ENCODE measurements around the gene MFSD12.

Gene MFSD12

DNA sequence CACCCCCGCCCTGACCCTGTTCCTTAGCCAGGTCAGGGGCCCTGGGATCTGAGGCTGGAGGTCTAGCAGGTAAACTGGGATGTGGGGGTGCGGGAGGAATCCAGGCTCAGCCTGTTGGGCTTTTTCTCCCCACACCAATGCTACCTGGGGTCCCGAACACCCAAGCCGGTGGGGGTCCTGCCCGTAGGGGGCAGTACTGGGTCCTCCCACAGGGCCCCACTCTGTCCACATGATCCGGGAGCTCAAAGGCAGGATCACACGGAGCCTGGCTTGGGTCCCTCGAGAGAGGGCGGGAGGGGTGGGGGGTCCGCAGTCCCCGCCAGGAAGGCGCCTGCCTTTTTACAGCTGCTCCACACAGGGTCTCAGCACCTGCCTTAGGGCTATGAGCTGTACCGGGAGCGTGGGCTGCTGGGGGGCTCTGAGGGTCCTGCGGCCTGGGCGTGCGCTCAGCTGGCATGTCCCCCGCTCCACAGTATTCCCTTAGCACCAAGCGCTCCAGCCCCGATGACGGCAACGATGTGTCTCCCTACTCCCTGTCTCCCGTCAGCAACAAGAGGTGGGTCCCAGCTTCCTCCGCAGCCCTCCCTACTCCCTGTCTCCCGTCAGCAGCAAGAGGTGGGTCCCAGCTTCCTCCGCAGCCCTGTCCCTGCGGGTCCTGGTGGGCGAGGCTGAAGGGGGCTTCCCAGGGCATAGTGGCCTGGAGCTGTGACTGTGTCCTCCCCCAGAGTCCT lies 30.7 kb downstream of the MFSD12 start:
- no peak overlapping the region for H3K27ac ChIP-seq
- no peak for DNase-seq (ENCODE audit: low read depth, low spot score)

DNA sequence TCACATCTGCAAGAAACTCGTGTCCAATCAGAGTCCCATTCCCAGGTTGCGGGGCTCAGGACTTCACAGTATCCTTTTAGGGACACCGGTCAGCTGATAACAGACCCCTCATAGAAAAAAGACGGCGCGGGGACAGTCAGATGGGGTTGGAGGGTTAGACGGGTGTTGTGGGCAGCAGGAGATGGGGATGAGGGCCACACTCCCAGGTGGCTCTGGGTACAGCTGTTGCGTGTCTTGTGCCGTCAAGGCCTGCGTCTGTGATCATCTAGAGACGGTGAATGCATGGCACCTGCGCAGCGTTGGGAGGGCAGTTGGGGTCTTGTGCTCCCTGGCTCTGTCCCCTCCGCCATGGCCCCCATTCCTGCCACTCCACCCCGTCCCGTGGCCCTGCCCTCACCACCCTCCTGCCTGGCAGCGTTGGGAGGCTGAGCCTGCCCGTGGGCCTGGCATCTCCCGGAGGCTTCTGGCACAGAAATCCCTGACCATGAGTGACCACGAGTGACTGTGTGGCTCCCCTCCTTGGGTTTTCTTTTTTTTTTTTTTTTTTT lies 32.4 kb downstream of the MFSD12 start:
- DNase-seq (ENCODE audit: low read depth, low spot score), result no peak
- H3K27ac ChIP-seq, result no peak overlapping the region

DNA sequence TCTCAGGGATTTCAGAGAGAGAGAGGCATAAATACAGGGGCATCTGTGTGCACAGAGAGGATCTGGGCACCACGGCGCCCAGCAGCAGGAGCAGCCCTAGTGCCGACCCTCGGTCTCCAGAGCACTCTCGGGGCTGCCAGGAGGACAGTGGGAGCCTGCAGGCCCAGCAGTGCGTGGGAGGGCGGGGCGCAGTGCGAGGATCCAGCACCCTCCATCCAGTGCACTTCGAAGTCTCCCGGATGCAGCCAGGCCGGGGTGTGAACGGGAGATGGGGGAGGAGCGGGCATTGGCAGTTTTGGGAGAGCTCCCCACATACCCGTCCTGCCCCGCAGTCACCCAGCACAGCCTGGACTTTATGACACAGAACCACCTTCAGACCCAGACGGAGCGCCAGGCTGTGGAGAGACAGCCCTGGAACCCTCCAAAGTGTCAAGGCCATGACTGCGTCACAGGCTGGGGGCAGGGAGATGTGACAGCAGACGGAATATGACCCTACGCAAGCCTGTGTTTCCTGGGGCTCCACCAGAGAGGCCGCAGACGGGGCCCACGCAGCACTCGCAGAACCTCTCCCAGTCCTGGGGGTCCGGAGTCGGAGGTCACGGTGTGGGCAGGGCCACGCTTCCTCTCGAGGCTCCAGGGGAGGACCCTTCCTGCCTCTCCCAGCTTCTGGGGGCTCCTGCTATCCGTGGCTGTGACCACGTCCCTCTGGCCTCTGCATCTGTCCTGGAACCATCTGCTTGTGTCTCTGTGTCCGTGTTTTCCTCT lies 33.1 kb downstream of the MFSD12 start:
- H3K27ac ChIP-seq, result no peak overlapping the region
- no peak for DNase-seq (ENCODE audit: low read depth, low spot score)

DNA sequence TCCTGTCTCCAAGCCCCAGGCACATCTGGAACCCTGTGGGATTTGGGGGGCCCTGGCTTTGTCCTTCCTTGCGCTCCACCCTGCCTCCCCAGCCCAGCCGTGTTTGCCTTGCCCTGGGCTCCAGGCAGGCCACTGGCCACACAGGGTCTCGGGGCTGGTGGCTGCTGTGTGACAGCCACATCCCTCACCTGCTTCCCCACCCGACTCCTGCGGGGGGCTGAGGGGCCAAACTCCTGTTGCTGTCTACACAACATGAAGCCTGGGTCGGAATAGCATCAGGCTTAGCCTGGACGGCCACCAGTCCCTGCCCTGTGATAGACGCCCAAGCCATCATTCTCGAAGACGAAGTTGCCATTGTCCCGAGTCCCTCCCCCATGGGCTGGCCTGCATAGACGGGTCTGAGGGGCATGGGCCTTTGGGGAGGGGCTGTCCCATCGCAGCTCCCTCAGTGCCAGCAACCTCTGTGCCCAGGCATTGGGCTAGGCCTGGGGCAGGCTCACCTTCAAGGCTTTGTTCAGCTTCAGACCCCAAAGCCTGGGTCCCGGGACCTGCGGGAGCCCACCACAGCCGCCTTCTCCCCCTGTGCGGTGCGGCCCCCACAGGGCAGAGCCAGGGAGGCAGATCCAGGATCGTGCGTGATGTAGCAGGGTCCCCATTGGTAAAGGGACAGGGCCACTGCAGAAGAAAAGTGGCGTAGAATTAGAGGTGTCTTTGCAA lies 33.9 kb downstream of the MFSD12 start:
- no peak overlapping the region for H3K27ac ChIP-seq
- no peak for DNase-seq (ENCODE audit: low read depth, low spot score)

DNA sequence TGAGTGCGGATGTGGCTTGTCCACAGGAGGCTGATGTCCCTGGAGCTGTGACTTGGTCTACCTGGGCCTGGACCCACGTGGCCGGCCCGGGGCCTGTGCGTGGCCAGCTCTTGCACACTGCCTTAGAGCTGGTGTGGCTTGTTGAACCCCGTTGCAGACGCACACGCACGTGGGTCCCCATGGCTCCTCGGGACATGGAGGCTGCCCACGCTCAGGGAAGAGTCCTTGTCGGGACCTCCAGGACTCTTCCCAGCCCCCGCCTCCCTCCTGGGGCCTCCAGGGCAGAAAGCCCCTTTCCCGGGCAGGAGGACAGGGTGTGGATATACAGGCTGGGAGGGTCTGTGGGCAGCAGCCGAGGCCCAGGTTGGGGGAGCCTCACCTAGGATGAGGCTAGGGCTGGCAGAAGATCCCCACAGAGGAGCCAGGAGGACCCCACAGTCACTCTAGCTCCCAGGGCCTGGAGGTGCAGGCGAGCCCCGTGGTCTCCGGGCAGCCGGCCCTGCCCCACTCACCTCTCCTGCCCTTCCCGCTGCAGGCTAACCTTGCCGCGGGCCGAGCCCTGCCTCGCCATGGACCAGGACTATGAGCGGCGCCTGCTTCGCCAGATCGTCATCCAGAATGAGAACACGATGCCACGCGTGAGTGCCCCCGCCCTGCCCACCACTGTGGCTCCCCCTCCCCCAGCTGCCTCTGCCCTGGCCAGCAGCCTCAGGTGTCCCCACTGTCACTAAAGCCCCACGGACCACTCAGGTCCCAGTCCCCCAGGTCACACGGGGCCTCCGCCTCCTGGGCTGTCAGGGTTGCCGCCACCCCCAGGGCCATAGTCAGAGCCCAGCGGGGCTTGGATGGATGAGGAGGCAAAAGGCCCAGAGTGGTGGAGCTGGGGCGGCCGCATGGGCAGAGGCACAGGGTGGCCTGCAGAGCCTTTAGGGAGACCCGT lies 34.7 kb downstream of the MFSD12 start:
- no peak overlapping the region for H3K27ac ChIP-seq
- DNase-seq (ENCODE audit: low read depth, low spot score), result no peak

DNA sequence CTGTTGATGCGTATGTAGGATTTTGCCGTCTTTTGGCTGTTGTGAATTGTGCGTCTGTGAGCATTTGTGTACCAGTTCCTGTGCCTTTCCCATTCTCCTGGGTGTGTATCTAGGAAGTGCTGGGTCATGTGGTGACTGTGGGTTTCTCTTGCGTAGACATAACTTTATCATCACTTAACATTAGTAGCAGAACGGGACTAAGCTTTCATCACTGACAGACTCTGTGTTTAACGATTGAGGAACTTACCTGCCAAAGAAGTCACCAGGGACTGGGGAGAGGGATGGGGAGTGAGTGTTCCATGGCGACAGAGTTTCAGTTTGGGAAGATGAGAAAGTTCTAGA lies 36.3 kb downstream of the MFSD12 start:
- peak overlapping the region; percentile 87 for H3K27ac ChIP-seq
- peak; percentile 78 for DNase-seq (ENCODE audit: low read depth, low spot score)

DNA sequence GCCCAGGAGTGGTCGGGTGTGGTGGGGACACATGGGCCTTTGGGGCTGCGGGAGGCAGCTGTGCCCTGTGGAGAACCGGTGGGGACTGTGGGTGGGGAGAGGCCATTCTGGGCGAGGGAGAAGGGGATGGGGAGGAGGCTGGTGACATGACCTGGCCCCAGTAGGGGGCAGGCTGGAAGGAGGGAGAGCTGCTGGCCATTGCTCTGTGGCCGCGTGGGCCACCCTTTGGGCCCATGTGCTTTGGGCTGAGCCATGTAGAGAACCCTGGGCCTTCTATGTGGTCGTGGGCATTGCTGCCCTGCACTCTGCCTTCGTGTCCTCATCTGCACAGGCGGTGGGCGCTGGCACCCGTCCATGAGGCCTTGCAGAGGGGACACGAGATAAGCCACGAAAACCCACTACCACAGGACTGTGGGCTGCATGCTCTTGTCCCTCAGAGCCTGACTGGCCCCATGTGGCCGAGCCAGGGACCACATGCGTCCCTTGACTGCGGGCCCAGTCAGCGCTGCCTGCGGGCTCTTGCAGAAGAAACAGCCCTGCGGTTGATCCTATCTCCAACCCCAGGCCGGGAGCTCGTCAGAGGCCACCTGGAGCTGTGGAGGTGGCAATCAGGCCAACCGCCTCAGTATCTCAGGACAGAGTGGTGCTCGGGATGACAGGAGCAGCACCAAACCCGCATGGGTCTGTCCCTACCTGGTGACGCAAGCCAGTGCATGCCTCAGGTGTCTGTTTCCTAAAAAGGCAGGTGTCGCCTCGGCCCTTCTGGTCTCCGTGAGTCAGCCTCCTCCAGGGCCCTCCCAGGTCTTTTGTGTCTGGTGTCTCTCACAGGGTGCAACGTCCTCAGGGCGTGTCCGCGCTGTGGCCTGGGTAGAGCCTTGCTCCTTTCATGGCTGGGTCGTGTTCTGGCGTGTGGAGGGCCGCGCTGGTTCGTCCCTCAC lies 37.0 kb downstream of the MFSD12 start:
- DNase-seq (ENCODE audit: low read depth, low spot score), result peak; percentile 70
- H3K27ac ChIP-seq, result peak overlapping the region; percentile 87

DNA sequence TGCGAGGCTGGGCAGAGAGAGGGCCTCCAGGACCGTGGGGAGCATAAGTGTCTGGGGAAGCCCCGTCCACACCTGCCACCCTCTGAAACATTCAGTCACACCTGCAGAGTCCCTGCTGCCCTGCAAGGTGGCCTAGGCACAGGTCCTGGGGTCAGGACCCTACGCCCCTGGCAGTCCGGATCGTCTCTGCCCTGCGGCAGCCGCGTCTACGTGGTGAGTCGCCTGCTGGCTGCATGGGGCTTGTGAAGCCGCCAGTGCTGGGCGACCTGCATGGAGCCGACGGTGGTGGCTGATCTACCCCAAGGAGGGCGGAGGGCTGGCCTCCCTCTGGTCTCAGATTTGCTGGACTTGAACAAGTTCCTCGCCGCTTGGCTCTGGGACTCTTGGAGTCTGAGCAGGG lies 38.3 kb downstream of the MFSD12 start:
- DNase-seq (ENCODE audit: low read depth, low spot score), result no peak
- H3K27ac ChIP-seq, result no peak overlapping the region

DNA sequence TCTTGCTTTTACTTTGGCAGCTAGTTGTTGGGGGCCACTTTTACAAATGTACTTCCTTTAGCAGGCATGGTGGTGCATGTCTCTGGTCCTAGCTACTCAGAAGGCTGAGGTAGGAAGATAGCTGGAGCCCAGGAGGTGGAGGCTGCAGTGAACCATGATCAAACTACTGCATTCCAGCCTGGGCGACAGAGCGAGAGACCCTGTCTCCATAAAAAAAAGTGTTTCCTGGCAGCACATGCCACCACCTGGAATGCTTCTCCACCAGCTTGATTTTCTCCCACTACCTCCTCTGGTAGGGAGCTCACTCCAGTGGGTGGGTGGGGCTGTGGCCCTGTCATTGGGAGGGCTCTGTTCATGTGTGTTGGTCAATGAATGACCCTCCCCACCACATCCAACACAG lies 38.7 kb downstream of the MFSD12 start:
- no peak overlapping the region for H3K27ac ChIP-seq
- DNase-seq (ENCODE audit: low read depth, low spot score), result no peak

DNA sequence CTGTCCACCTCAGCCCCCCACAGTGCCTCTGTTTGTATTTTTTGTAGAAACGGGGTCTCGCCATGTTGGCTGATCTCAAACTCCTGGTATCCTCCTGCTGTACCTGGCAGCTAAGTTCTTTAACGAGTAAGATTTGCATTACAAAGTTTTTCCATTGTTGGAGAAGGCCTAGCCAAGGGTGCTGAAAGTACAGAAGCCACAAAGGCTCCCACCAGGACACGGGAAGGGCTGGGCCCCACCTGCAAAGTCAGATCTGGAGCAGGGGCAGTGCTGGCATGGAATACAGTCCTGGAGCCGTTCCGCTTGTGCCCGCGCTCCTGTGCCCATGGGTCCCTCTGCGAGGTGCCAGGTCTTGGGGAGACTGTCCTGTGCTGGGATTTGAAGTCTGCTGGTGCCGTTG lies 39.1 kb downstream of the MFSD12 start:
- no peak for DNase-seq (ENCODE audit: low read depth, low spot score)
- no peak overlapping the region for H3K27ac ChIP-seq

DNA sequence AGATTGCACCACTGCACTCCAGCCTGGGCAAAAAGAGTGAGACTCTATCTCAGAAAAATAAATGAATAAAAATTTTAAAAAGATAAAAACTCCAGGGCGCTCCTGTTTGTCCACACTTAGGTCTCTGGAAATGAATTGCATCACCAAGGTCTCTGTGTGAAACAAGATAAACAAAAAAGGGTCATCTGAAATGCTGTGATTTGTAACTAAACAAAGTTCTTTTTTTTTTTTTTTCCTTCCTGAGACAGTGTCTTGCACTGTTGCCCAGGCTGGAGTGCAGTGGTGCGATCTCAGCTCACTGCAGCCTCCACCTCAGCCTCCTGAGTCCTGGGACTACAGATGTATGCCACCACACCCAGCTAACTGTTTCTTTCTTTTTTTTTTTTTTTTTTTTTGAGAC lies 39.7 kb downstream of the MFSD12 start:
- H3K27ac ChIP-seq, result no peak overlapping the region
- DNase-seq (ENCODE audit: low read depth, low spot score), result no peak

DNA sequence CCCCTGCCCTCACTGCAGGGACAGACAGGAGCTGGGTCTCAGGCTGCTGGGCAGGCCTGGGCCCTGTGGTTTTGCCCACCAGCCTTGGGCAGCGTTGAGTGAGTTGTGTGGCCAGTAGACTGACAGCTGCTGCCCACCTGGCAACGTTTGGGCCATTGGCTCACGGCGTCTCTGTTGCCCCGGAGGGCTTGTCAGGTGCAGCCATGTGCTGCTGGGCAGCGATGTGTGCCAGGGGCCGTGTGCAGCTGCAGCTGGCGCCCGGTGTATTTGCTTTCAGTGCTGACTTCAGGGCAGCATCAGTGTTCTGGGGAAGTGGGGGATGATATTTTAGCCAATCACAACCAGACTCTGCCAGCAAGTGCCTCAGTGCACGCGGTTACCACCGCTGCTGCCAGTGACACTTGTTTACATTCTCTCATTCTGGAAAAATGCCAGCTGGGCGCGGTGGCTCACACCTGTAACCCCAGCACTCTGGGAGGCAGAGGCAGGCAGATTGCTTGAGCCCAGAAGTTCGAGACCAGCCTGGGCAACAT lies 40.6 kb downstream of the MFSD12 start:
- DNase-seq (ENCODE audit: low read depth, low spot score), result no peak
- H3K27ac ChIP-seq, result no peak overlapping the region

DNA sequence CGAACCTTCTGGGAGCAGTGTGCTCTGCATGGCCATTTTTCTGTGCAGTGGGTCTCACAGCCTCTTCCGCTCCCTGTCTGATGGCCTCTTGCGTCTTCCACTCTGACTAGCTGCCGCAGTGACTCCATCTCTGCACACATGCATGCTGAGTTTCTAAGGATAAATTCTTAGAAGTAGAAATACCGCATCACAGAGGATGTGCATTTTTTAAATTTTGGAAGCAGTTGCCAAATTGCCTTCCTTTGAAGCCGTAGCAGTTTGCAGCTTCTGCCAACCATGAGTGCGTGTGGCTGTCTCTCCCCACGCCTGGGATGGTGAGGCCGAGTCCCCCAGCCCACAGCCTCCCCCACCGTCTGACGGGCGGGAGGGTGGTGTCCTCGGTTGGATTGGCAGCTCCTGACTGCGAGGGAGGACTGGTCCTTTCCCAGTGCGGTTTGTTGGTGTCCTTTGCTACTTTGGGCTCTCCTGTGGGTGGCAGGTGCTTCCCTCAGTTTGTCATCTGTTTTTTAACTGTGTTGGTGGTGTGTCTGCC lies 41.4 kb downstream of the MFSD12 start:
- no peak overlapping the region for H3K27ac ChIP-seq
- DNase-seq (ENCODE audit: low read depth, low spot score), result no peak

DNA sequence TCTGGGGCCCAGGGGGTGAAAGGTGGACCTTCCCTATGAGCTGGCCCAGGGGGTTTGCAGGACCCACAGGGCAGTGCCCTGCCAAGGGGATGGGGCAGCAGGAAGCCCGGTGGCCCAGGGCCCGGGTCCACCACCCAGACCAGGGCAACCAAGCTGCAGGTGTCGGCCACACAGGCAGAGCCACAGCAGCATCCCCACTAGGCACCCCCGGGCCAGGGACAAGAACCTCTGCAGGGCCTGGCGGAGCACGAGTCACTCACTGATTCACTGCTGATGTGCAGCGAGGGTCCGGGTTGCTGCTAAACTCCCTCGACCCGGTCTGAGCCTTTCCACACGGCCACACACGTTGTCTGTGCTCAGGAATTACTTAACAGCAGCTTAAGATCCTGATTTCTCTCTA lies 42.5 kb downstream of the MFSD12 start:
- no peak overlapping the region for H3K27ac ChIP-seq

DNA sequence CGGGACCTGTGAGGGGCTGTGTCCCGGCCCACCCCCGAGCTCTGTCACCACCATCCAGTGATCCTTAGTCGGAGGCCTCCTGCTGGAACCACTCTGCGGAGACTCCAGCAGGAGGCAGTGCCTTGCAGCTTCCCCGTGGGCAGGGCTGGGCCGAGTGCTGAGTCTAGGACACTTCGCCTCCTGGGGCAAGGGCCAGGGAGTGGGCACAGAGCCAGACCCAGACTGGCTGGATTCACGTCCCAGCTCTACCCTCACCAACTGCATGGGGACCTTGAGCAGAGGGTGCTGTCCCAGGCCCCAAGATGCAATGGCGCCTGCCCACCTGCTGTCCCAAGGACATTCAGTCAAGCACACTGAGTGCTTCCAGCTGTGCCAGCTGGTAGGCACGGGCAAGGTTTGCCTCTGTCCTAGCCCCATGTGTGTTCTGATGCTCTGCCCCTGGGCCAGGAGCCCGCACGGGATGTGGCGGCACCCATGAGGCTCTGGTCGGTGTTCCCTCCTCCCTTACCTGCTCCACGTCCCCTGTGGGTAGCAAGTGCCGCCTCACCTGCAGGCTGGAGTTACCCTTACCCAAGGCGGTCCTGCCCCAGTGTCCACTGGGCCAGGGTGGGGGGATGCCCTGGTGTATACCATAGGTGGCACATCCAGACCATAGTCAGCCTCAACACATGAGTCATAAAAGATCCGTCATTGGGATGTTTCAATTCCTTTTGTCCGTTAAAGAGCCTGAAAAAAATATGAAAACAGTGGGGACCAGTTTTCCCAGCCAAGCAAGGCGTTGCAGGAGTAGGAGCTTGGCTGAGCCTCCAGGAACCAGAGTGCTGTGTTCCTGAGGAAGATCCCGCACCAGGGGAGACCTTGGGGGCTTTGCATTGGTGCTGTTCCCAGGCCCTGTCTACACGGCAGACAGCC lies 43.9 kb downstream of the MFSD12 start:
- H3K27ac ChIP-seq, result no peak overlapping the region
- no peak for DNase-seq (ENCODE audit: low read depth, low spot score)

More for the DNA sequence above, 42.5 kb downstream of the MFSD12 start:
- DNase-seq (ENCODE audit: low read depth, low spot score), result no peak

DNA sequence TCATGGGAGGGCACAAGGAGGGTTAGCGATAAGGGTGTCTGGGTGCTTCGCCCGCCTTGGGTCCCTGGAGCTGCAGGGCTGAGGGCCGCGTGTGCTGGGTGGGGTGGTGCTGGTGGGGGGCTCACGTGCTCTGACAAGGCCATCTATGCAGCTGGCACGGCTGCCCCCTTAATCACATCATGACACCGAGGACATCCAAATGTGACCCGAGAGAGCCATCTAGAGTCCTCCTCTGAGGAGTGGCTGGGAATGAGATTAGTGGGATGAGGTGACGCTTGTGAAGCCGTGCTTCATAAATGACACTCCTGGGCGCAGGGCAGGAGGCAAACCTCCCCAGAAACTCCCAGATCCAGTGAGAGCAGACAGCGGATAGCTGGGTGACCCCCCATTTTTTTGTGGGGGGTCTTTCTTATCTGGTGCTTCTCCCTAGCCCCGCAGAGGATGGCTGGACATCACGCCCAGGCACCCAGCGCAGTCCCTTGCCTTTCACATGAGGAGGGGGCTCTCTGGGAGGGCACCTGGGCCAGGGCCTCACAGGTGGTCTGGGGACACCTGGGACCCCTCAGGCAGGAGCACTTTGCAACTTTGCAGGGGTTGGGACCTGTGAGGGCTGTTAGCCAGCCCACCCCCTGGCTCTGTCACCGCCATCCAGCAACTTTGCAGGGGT lies 44.7 kb downstream of the MFSD12 start:
- no peak for DNase-seq (ENCODE audit: low read depth, low spot score)
- H3K27ac ChIP-seq, result no peak overlapping the region
